Stimulated activated CD8-positive, alpha-beta memory T cell treated with anti-CD3 and anti-CD28 coated beads, Interleukin-2, amount 100 ng/mL, for 48 hours (primary cell): Measurements from ENCODE around the gene GNB1L.

Experiments used
- DNase-seq, 2 donors: peaks; one replicate each; pipeline ENCODE4 v3.0.0-alpha.2; 2020; ENCODE audit warnings: low read depth in 2 of 2

Gene GNB1L

DNA sequence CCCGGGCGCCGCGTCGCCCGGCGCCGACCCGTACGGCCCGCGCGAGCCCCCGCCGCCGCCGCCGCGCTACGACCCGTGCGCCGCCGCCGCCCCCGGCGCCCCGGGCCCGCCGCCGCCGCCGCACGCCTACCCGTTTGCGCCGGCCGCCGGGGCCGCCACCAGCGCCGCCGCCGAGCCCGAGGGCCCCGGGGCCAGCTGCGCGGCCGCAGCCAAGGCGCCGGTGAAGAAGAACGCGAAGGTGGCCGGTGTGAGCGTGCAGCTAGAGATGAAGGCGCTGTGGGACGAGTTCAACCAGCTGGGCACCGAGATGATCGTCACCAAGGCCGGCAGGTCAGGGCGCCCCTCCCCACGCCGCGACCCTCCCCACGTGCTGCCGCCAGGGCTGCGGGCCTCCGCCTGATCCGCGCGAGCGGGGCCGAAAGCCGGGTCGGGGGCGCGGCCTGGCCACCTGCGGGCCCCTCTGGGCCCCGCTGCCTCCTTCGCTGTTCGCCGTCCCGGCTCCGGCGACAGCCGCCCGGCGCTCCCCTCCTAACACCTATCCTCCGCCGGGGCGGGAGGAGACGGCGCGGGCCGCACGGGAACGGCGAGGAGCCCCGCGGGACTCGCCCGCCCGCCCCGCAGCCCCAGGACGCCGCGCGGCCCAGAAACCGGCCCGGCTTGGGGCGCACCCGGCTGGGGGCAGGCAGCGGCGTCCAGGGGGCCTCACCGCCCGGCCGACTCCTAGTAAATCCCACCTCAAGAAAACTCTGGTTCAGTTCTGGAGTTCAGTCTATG lies 93.5 kb downstream of the GNB1L start:
- no peak for DNase-seq

DNA sequence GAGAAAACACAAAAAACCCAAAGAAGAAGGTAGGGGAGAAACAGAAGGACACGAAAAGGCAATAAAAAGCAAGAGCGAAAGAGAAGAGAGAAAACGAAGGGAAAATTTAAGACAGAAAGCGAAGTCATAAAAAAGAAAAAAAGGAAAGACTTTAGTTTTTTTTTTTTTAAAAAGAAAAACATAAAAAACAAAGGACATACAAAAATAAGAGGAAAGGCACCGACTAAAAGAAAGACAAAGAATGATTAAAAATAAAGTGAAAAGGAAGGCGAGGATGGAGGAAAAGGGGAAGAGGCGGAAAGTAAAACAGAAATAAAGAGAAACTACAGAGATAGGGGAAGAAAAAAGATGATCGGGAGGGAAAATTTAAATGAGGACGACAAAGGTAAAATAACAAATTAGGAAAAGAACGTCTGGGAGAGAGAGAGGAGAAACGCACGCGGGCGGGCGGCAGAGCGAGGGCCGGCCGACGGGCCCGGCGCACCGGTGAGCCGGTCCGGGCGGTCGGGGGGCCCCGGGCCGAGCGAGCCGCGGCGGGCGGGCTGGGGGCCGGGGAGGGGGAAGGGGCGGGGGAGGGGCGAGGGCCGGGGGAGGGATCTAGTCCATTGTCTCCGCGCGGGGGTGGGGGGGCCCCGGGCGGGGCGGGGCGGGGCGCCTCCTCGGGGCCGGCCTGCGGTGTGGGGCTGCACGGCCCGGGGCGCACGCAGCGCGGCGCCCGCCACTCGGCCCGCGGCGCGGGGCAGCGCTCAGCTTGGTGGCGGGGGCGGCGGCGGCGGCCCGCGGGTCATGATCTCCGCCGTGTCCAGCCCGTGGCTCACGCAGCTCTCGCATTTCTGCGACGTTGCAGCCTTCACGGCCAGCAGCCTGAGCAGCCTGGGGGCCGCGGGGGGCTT lies 94.4 kb downstream of the GNB1L start, which contains the start of gene TBX1:
TBX1 (plus strand) TSS at position 721 of the 893 bp plus-strand sequence; CDS start at position 787, 66 bp downstream.
- no peak for DNase-seq

DNA sequence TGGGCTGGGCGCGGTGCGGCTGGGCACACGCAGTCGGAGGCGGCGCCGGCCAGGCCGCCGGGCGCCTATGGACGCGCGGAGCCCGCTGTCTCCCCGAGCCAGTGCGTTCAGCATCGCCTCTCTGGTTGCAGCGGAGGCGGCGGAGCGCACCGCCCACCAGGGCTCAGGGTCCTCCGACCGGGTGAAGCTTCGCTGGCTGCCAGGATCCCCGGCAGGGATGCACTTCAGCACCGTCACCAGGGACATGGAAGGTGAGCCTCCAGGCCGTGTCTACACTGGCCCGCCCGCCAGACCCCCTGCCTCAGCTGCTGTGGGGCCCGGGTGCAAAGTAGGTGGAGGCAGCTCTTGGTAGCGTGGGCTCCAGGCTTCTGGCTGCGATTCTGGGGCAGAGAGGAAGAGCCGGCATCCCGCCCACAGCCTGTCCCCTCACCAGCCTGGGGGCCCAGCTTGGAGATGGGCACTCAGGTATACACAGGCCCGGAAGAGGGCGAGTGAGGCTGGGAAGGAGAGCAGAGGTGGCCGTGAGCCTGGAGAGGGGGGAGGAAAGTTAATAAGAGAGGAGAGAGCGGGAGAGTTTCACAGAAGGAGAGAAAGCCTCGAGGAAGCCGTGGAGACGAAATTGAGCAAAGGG lies 95.1 kb downstream of the GNB1L start:
- DNase-seq, result no peak

DNA sequence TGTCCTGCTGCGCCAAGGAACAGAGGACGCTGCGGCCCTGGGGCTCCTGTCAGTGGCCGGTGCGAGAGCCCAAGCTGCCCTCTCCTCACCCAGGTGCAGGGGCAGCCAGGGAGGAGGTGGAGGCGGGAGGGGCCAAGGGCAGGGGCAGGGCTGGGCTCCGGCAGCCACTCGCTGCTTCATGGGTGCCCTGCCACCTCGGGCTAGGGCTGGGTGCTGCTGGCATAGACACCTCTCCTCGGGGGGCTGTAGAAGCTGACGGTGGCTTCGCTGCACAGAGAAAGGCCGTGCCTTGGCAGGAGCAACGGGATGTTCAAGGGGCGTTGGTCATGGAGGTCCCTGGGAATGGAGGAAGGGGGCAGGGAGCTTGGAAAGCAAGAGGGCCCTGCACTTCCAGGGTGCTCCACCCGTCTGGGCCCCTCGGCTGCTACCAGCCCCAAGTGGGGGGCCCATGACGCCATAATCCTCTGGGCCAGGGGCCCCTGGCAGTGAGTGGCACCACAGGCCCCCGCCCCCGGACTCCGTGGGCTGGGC lies 95.7 kb downstream of the GNB1L start:
- no peak for DNase-seq

DNA sequence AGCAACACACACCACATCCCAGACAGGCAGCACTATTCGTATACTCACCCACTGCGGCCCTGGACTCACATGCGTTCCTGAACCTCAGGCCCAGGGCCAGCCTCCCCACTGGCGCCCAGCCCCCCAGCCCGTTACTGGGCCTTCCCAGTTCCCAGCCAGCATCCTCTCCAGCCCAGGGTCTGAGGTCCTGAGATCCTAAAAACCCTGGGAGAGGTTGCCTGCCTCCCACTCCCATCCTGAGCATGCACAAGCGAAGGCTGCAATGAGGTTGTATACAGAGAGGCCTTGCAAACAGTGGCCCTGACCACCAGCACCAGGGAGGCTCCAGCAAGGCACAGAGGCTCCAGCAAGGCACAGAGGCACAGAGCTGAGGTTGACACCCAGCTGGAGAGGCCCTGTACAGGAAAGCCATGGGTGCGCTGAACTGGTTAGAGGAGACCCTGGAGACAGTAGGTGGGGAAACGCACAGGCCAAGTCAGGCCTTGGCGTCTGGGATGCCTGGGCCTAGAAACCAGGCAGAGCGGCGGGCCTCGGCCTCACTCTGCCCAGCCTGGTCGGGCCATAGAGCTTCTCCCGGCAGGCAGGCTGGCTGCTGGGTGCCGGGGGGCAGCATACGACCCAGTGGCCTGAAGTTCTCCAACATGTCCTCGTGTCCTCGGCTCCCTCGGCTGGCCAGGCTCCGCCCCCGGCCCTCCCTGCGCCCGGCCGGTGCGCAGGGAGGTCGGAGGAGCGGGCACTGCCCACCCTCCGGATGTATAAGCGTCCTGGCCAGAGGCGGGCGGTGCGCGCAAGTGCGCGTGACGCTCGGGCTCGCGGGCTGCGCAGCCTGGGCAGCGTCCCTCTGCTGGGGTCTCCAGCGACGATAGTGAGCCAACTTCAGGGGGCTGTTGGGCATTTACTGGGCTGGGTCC lies 96.4 kb downstream of the GNB1L start:
- DNase-seq, result no peak

DNA sequence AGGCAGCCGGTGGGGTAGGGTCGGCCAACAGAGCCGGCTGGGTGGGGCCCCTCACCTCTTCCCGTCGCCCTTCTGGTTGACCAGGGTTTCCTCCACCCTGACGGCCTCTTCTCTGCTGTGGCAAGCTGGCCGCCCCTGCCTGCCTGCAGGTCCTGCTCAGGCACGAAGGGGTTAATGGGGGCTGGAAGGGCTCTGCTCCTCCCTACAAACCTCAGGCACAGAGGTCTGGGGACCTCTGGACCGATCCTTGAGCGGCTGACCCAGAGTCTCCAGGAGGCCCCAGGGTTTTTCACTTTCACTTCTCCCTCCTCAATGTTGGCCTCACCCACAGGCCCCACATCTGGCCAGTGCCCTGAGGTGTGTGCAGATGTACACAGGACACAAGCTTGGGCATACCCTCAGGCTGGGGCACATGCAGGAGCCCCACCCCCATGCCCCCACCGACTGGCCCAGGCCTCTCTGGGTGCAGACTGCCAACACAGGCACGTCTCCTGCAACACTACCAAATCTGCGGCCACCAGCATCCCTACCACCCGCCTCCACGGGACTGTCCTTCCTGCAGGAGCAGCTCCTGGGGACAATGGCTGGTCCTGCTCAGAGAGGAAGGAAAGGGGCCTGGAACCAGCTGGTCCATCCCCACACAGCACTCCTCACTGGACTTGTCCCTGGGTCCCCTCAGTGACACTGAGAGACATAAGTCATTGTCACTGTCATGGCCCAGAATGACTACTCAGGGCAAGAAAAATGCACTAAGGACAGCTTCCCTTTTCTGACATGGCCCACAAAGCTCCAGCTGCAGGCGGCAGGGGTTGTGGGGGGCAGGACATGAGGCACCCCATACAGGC lies 97.3 kb downstream of the GNB1L start:
- DNase-seq, result no peak

DNA sequence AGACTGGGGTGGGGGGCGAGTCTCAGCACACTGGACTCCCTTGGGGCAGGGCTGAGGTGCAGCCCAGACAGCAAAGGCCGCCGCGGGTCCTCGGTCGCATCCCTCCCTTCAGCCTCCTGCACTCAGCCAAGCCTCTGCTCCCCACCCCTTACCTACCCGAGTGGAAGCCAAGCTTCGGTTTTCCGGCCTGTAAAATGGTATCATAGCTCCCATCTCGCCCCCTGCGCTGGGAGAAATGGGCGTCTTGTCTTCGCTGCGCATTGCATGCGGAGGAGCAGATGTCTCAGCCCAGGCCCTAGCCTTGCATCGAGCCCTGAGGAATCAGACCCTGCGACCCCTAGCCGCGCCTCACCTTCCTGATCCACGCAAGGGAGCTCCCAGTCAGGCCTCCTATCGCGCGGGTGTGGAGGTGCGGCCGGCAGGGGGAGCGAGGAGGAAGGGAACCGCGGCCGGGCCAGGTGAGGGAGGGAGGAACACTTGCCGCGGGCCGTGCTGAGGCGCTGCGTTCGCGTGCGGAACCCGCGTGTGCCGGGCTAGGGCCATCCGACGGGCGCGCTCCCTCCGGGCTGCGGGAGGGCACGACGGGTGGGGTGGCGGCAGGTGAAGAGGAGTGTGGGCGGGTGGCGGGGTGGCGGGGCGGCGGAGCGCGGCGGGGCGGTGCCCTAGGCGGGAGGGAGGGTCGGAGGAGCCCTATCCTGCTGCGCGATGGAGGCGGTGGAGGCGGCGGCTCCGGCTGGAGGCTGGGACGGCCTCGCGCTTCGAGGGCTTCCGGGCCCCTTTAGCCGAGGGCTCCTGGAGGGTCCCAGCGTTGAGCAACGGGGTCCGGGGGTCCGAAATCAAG lies 98.2 kb downstream of the GNB1L start:
- peak; percentile 37 to 40 for DNase-seq

DNA sequence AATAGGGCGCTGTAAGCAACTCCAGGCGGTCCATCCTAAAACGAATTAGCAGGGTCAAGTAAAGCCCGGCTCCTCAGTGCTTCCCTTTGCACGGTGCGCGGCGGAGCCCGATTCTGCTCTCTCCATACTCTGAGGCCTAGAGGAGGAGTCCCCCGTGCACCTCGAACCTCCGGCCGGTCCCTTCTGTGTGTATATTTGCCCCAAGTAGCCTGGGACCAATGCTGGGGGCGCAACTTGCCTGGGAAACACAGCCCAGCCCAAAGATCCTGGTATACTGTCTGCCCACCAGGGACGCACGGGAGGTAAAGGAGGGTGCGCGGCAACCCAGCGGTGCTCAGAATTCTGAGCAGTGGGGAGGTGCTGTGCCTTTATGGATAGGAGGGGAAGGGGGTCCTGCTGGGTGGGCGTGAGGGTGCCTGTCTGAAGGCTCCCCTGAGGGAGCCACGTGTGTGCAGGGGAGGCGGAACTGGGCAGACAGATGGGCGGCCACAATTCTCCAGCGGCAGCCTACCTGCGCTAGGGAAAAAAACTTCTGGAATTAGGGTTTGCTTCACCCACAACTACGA lies 98.9 kb downstream of the GNB1L start:
- DNase-seq, result no peak

DNA sequence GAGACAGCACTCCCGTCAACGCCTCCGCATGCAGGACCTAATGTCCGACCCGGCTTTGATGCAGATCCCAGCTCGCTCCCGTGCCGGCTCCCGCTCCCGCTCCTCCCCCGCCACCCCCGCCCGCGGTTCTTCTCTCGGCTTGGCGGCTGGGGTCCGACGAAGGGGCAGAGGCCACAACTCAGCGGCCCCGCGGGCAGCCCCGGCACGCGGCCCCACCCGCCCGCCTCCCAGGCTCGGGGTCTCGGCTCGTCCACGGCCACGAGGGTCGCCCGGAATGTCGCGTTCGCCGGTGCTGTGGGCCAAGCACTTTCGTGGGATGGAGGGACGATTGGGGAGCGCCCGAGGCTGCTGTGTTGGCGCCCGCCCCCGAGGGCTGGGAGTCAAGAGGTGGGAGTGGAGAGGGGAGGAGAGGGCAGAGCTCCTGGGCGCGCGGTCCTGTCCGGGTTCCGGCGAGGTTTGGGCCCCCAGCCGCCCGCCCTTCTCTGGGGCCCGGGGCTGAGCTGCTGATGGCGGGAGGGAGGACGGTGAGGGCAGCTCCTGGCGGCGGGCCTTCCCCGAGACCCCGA lies 99.4 kb downstream of the GNB1L start:
- DNase-seq, result no peak

DNA sequence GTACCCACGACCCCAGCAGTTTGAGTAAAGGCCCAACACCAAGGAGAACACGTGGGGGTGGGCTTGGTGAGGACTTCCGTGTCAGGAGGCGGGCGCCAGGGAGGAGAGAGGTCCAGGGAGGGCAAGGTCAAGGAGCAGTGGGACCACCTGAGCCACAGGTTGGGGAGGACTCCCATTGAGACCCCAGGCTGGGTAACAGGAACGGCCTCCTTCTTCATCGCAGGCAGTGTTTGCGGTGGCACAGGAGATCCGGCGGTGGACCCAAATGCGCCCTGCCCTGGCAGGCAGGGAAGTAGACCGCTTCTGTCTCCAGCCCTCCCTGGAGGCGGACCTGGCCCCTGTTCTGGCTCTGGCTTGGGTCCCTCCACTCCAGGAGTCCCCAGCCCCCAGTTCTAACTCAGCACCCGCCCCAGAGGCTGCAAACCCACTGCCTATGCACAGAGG lies 100.0 kb downstream of the GNB1L start:
- DNase-seq, result no peak

DNA sequence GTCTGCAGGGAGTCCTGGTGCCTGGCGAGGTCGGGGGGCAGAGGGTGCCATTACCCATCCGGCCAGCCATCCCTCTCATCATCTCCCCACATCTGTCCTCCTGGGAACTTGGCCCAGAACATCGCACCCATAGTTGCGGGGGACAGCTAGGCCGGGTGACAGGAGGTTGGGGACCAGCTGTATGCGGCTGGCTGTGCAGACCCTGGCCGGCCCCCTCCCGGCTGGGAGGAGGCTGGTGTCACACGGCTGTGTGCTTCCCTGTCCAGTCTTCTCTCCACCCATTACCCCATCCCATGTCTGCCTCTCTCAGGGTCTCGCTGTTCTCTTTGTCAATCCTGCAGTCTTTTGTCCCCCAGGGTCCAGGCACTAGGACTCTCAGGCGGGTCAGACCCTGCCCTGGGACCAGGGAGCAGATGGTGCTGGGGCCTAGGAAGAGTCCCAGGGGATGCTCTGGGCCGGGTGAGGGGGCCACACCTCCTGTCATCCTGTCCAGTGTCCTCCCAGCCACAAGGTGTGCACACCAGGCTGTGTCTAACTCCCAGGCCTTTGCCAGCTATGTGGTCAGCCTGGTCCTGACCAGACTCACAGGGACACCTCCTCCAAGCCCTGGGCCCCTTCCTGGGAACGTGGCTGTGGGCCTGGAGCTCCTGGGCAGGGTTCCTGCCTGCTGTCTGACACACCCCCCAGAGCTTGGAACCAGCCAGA lies 100.5 kb downstream of the GNB1L start:
- no peak for DNase-seq

DNA sequence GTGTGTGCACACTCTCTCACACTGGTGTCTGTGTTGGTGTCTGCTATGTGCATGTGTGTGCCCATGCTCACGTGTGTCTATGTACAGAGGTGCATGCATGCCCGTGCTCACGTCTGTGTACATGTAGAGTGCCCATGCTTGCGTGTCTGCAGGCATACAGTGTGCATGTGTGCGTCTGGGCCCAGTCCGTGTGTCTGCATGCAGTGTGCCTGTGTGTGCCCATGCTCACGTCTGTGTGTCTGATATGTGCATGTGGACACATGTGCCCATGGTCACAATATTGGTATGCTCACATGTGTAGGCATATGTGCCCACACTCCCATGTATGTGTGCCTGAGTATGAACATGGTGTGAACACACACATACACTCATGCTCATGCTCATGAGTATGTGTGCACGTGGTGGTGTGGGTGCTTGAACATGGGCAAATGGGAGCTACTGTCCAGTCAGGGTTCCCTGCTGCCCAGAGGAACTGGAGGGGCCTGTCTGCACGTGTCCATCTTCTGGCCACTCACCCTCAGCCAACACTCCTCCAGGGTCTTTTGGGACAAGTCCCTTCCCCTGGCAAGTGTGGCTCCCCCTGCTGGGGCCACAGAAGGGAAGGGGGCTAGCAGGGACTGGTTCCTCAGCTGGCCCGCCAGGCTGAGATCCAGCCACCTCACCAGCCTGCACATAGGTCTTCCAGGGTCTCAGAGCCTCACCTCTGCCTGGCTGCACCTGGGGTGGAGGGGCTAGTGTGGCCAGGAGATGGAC lies 101.4 kb downstream of the GNB1L start:
- DNase-seq, result no peak

DNA sequence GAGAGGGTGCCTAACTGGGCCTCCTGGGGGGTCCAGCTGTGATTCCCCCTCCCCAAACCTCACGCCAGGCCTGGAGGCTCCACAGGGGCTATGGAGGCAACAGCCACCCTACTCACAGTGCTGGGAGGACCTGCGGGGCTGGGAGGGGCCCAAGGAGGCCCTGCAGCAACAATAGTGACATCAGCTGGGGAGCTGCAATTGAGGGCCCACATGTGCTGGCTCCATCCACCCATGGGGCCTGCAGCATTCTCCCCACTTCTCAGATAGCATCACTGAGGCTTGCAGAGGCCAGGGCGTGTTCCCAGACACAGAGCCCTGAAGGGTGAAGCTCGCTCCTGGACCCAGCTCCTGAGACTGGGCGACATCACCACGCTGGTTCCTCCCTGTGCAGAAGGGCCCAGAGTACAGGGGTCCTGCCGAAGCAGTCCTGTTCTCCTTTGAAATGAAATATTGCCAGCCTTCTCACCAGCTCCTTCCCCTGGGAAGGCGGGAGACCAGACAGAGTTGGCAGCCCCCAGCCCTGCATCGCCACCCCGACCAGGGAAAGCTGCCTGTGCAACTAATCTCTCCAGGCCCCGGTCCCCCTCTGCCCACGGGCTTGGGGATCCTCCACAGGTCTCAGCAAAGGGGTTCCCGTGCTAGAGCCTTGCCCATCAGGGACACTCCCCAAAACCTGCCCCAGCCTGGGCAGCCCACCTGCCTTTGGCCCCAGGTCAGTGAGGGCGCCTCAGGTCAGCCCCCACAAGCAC lies 103.0 kb downstream of the GNB1L start:
- no peak for DNase-seq

DNA sequence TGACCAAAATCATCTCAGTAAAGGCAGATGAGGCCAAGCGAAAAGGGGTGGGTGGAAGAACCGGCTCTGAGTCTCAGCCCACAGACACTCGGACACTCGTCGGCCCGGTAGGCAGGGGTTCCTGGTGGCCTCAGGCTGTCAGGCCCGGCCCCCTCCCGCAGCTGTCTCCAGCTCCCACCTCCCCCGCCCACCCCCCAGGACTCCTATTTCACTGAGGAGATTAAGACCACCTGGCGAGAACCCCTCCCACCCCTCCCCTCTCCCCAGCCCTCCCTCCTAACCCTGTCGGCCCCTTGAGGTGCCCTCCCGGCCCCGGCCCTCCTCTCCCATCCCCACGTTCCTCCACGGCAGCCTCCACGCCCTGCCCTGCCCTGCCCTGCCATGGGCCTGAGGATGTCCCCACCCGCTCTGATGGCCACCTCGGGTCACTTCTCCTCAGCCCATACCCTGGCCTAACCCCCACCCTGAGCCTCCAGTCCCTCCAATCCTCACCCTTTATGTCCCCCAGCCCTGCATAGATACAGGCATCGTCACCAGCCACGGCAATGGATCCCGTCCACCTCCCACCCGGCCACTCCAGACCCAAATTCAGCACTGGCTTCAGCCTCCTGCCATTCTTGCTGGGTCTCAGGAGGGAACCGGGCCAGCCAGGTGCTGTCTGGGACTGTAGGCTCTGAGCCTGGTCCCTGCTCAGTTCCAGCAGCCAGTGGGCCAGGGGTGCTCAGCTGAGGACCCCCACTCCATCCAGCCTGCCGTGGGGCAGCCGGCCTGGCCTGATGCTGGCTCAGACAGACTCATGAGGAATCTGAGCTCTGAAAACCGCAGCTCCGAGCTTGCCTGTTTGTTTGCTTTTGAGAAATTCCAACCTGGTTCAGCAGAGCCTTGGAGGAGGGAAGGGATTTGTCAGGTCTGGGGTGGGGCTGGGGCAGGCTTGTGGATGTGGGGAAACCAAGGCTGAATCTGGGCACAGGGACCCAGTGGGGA lies 103.9 kb downstream of the GNB1L start:
- no peak for DNase-seq

DNA sequence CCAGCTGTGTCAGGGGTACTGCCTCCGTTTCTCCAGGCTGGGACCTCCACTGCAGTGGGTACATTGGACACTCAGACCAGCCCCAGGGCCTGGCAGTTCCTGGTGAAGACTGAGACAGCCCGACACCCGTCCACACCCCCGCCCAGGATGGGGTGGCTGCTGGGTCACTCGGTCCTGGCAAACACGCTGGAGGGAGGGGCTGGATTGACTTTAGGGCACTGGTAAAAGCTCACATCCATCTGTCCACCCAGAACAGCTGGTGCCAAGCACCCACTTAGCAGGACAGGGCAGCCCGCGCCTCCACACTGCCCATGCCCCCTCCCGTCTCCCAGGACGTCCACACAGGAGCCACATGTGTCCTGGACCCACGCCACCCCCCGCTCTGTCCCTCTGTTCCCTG lies 104.8 kb downstream of the GNB1L start:
- no peak for DNase-seq
